Panc1 (cell line): ENCODE data around the gene TBXAS1.

ENCODE experiments used
- CTCF ChIP-seq: fragments of 450-650 bp; IDR thresholded peaks from 2 replicates; pipeline ENCODE4 v1.5.1; 2017; ENCODE audit warnings: mild to moderate bottlenecking
- POLR2AphosphoS5 ChIP-seq: IDR thresholded peaks from 2 replicates; pipeline ENCODE4 v1.6.1; 2012; ENCODE audit warnings: mild to moderate bottlenecking, low read depth, low read length, moderate library complexity
- REST ChIP-seq, 2 experiments: IDR thresholded peaks; 2 replicates each; pipeline ENCODE4 v1.6.1; 2011 to 2012; ENCODE audit warnings: low read depth in 2 of 2, control low read depth in 1 of 2, low read length in 1 of 2, mild to moderate bottlenecking in 1 of 2, moderate library complexity in 1 of 2; ENCODE audit not compliant: insufficient read depth in 1 of 2
- TCF7L2 ChIP-seq: IDR thresholded peaks from 2 replicates; pipeline ENCODE4 v1.6.1; 2011; ENCODE audit warnings: mild to moderate bottlenecking, low read depth, low read length, inconsistent platforms

- TF ChIP-seq CTCF: no peak
- TF ChIP-seq POLR2AphosphoS5: no peak
- no peak for TF ChIP-seq REST (IDR thresholded peaks at IDR 0.05; ENCODE audit: insufficient read depth in 1 of 2, low read depth in 2 of 2, low read length in 1 of 2)
- no peak for TF ChIP-seq TCF7L2
These were observed 25.1 kb downstream of the TBXAS1 start for GRCh38 chr7:139854124-139854511.
